Measurements from ENCODE around the gene PGGT1B. TPM values are rescaled to one million over a fixed set of nuclear protein-coding genes. Genes with fewer than 3 reads are reported as not detected.
"Not testable (repeated sequence)": the region's sequence is repeated elsewhere in the genome, so short reads cannot be mapped to it uniquely, and the experiment has no call there.

Gene PGGT1B
- total RNA-seq, 1 donor from 2014 or later, result 37.3 TPM

DNA sequence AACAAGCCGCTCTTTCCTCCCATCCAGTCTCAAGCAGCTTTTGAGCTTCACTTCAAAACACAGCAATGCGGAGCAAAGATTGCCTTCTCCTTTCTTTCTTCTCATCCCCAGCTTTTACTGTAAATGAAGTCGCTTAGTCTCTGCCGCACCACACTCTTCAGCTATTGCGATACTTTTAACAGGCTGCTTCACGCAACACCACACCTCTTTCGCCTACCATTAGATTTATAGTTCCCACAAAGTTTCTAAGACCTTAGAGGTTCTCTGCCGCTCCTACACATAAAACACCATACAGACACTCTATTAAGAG lies 711 bp downstream of the PGGT1B start:
- no peak for DNase-seq (ENCODE audit: low spot score)

GRCh38 chr5:115260248-115260647 lies 2.4 kb downstream of the PGGT1B start:
- no peak for DNase-seq (ENCODE audit: low spot score)

DNA sequence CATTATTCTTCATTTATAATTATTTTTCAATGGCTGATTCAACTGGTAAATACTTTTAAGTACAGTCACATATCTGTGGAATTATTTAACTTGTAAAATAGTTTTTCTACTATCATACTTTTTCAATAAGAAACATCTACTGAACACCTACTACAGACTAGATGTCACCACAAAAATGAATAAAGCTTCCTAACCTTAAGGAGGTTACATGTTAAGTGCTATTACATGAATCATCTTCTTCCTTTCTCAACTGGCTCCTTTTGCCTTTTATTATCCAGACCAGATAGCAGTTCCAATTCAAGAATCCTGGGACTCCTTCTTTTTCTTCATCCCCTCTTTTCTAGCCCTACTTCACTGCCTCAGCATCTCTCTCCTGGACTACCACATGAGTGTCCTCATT lies 4.7 kb downstream of the PGGT1B start:
- DNase-seq (ENCODE audit: low spot score), result no peak

GRCh38 chr5:115249379-115249778 lies 13.3 kb downstream of the PGGT1B start:
- not testable (repeated sequence) for DNase-seq (ENCODE audit: low spot score)

DNA sequence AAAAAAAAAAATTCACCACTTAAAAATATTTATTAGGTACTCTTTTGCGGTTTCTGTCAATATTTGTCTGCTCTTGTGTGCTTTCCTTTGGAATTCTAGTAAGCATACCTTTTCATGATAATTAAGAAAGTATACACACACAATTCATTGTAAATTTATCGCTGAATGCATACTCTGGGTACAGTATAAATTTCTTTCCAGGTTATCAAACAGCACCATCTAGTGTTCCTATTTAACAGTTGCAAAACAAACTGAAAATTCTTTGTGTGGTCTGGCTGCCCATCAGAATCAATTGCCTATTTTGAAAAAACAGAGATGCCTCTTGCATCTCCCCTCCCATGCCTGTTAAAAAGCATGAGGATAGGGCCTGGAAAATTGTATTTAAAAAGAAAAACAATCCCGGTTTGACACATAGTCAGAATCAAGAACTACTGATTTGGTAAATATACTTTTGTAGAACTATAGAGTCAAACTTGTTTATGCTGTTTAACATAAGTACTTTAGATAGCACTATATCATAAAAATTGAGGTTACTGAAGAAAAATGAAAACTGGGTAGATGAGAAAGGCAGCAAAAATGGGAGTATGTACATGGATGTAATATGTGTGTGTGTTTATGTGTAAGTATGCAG lies 16.2 kb downstream of the PGGT1B start:
- DNase-seq (ENCODE audit: low spot score), result no peak

- no peak for DNase-seq (ENCODE audit: low spot score)
Measured at GRCh38 chr5:115243412-115243811, 19.3 kb downstream of the PGGT1B start.

- no peak for DNase-seq (ENCODE audit: low spot score)
Measured at GRCh38 chr5:115241881-115242642, 20.6 kb downstream of the PGGT1B start.

DNA sequence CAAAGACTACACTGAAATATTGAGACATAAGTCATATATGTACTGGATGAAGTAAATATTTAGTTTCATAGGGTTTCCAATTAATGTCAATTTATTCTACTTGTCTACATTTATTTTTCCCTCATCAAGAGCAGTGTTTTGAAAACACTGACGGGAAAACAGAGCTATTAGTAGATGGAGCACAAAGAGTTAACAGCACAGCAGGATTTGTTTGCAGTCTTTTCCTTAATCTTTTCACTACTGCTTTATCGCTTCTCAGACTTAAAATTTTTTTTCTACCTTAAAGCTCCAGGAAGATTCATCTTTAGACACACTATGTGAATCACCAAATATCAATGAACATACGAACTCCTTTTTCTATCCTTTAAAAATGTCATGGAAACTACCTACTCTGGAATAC lies 25.6 kb downstream of the PGGT1B start:
- DNase-seq (ENCODE audit: low spot score), result no peak

- DNase-seq (ENCODE audit: low spot score), result no peak
Measured at GRCh38 chr5:115236599-115236998, 26.1 kb downstream of the PGGT1B start.

DNA sequence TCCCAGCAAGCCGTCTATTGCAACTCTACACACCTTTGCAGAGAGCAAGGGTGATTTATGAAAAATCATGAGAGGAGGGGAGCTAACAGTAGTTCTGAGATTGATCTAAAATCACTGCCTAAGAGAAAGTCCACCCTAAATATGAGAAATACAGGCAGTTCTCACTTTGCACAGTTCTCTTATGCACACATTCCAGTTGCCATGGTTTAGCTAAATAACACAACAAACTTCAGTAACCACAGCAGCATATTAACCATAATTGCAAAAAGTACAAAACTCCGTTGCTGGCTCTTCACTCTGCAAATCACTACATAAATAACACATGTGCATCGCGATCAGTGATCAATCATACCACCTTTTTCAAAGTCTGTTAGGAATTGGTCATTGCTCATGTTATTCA lies 31.1 kb downstream of the PGGT1B start:
- DNase-seq (ENCODE audit: low spot score), result no peak

DNA sequence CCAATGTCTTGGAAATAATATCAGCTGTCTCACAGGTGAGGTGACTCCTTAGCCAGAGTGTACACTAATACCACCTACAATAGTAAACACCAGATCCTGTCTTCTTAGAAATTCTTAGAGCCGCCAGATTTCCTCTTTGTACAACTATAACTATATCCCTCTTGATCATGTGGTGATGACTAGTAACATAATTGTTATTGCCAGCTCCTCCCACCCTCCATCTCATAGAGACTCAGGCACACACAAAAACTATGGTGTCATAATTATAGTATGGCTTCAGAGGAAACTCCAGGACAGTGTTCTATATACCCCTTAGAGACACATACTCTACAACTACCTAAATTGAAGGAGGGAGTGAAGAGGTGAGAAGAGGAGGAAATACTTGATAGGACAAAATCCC lies 33.1 kb downstream of the PGGT1B start:
- DNase-seq (ENCODE audit: low spot score), result no peak

DNA sequence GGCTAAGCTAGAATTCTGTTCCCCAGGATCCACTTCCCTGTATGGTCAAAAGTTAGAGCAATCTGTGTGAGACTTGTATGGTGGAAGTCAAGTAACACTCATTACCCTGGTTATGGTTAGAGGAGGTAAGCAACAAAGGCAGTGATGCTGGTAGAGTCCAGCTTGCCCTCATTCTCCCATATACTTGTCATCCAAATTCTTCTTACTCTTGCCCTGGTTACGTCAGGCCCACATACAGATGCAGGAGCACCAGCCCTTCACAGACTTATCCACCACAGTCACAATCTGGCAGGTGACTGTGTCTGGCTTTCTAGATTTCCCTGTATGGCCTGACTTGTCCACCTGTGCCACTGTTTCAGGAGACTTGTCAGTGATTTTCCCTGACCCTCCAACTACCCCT lies 35.4 kb downstream of the PGGT1B start:
- no peak for DNase-seq (ENCODE audit: low spot score)

GRCh38 chr5:115214541-115214940 lies 48.1 kb downstream of the PGGT1B start:
- no peak for DNase-seq (ENCODE audit: low spot score)

GRCh38 chr5:115209279-115209678 lies 53.4 kb downstream of the PGGT1B start:
- no peak for DNase-seq (ENCODE audit: low spot score)

DNA sequence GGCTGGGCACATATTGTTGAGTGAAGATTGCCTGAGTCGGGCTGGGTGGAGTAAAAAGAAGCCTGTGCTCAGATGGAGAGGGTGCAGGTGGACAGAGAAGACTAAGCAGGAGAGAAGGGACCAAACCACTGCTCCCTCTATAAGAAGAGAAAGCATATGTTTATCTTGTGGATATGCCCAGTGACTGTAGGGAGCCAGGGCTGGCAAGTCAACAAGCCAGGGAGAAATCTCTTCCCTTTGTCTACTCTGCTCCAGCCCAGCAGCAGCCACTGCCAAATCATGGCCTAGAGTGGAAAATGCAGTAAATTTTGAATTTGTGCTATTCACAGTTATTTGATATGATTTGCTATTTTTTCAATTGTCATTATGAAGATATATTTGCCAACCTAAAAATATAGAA lies 59.7 kb downstream of the PGGT1B start:
- DNase-seq (ENCODE audit: low spot score), result no peak

DNA sequence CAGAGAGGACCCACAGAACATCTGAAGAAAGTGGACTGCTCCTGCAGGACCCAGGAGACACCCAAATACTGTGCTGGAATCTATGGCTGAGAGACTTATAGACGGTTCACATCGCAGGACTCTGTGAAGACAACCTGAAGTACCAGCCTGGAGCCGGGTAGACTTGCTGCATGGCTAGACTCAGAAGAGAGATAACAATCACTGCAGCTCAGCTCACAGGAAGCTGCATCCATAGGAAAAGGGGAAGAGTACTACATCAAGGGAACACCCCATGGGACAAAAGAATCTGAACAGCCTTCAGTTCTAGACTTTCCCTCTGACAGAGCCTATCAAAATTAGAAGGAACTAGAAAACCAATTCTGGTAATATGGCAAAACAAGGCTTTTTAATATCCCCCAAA lies 66.5 kb downstream of the PGGT1B start:
- DNase-seq (ENCODE audit: low spot score), result no peak

- no peak for DNase-seq (ENCODE audit: low spot score)
Measured at GRCh38 chr5:115194676-115195075, 68.0 kb downstream of the PGGT1B start.

DNA sequence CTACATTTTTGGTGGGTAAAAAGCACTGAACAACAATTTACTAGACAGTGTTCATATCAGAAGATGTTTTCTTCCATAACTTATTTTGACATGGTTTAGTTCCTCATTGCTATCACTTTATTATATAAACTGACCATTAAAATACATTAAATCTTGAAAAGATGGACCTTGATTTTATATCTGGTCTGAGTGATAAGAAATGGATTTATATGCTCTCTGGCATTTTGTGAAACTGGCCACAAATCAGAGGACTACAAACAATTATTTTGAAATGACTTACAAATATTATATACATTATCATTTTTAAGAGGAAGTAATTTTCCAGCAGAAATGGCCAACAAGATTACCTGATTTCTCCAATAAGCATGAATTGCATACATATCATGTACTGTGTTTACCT lies 69.4 kb downstream of the PGGT1B start:
- DNase-seq (ENCODE audit: low spot score), result no peak

DNA sequence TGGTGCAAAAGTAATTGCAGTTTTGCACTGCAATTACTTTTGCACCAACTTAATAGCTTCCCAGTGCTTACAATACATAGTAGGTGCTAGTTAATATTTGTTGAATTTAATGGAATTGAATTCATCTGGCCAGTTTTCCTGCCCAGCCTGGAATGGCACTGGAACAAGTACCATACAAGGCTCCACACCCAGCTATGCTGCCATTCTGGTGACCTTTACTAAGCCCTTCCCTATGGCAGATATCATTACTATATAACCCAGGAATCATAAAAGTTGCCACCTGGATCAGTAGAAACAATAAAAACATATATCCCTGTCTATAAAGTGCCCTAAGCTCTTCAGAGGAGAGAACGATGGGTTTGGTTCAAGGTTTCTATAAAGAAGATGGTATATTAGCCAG lies 70.6 kb downstream of the PGGT1B start:
- DNase-seq (ENCODE audit: low spot score), result no peak

- no peak for DNase-seq (ENCODE audit: low spot score)
Measured at GRCh38 chr5:115191474-115192031, 71.1 kb downstream of the PGGT1B start.

- DNase-seq (ENCODE audit: low spot score), result no peak
Measured at GRCh38 chr5:115190388-115190787, 72.3 kb downstream of the PGGT1B start.

- DNase-seq (ENCODE audit: low spot score), result no peak
Measured at GRCh38 chr5:115189866-115190265, 72.8 kb downstream of the PGGT1B start.

GRCh38 chr5:115186794-115187193 lies 75.9 kb downstream of the PGGT1B start:
- no peak for DNase-seq (ENCODE audit: low spot score)
